ENCODE results near the gene ALG9. TPM values are rescaled to one million over a fixed set of nuclear protein-coding genes. Genes with fewer than 3 reads are reported as not detected.

Gene ALG9
- total and polyA plus RNA-seq, 10 of the 15 experiments (the other 5 are each of a cell fraction or from before 2014, with no cell fraction given), result 10.8 to 41.6 (median 25.5) TPM

DNA sequence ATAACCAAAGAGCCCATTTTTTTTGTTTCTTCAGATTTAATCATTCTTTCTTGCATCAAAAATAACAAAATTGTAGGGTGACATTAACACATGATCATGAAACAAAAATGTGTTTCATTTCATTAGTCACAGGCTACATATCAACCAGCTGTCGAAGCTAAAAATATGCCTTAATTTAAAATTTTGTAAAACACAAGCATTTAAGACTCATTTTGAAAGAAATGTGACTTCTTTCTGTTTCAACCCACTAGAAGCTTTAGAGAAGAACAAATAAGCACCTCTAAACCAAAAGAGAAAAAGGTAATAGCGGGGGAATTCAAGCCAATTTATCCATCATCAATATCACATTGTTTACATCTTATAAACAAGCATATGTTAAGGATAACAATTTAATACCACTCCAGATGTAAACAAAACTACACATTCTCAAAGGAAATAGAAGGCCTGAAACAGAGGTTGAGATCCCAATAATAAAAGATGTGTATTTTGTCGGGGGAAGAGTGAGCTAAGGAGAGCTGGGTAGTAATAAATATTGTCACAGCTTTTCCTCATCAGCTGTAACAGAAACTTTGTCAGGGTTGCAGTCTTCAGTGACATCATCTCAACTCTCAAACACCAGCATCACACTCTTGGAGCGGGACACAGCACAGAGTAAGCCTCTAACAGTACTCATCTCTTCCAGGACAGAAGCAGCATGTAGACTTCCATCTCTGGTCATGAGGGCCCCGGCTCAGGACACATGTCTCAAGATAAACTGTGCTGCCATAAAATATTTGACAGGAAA lies 42.0 kb downstream of the ALG9 start:
- intact Hi-C loops (cut with micrococcal nuclease; ENCODE audit: unreplicated experiment) (no loop called here), in situ Hi-C loops (cut with MboI) (no loop called here)
- Histone ChIP-seq H3K9me3 (replicated peaks; ENCODE audit: control insufficient read depth, insufficient read depth, low read length) (no peaks in the 10 kb centered on the region), H3K27ac (ENCODE audit: control insufficient read depth, insufficient read depth) (peak overlapping the region; percentile 74), H2AFZ (ENCODE audit: control insufficient read depth, low read depth, low read length) (no peak overlapping the region), H3K4me2 (ENCODE audit: control insufficient read depth, insufficient read depth) (peak overlapping the region; percentile 67), H3K4me3 (no peak overlapping the region), H3K27me3 (replicated peaks in 1 of 2; ENCODE audit: control insufficient read depth in 2 of 2, insufficient read depth in 2 of 2, low read length in 1 of 2) (no peaks in the 10 kb centered on the region), H4K20me1 (ENCODE audit: control insufficient read depth, insufficient read depth) (no peaks in the 10 kb centered on the region), H3K9ac (ENCODE audit: control insufficient read depth, insufficient read depth, low read length) (no peak overlapping the region), H3K4me1 (ENCODE audit: control insufficient read depth, insufficient read depth, low read length) (peaks cover 17% of the 10 kb centered on the region), H3K36me3 (ENCODE audit: control insufficient read depth in 2 of 2, insufficient read depth in 2 of 2, low read length in 1 of 2) (peaks cover 0 to 5% of the 10 kb centered on the region in 2 experiments; a peak in 3 of 4 replicates), H3K79me2 (ENCODE audit: control insufficient read depth, insufficient read depth, low read length) (no peaks in the 10 kb centered on the region)
- ATAC-seq, result peak; percentile 87
- ChIA-PET RAD21 (ENCODE audit: unreplicated experiment) (interaction anchor here (0.8 to 2.2 kb wide), 10 partner anchors 7 to 246 kb away, joined by 3 to 17 read pairs (median 4); partner anchors contain the start of gene SIK2), CTCF (interaction anchor here (0.6 to 2.4 kb wide), 7 partner anchors 12 to 243 kb away, joined by 3 to 8 read pairs (median 5); no protein-coding TSS in a partner anchor), SMC1A (ENCODE audit: uncharacterized antibody, unreplicated experiment) (interaction anchor here (0.7 to 2.5 kb wide), 14 partner anchors 12 to 232 kb away, joined by 3 to 21 read pairs (median 4); partner anchors contain the start of genes ALG9 and PPP2R1B), POLR2A (interaction anchor here (0.6 to 2.9 kb wide), 6 partner anchors 9 to 227 kb away, joined by 3 to 14 read pairs (median 4); partner anchors contain the start of gene SIK2)
- DNase-seq (ENCODE audit: low read depth, low spot score), result peak; percentile 19
- no TSS peak for BruUV-seq (replicated peaks)
- peak; percentile 41 for FAIRE-seq
- 61% methylated on average over 5 of the region's 5 CpGs for WGBS (ENCODE audit: insufficient coverage, insufficient replicate concordance, low lambda C conversion rate, missing lambda C conversion rate)
- no peak for TF ChIP-seq RFX5 (IDR thresholded peaks at IDR 0.05; ENCODE audit: low read depth, low read length)
- TF ChIP-seq MAX (IDR thresholded peaks at IDR 0.05; ENCODE audit: low read depth, low read length), result no peak
- TF ChIP-seq E4F1 (IDR thresholded peaks at IDR 0.05; ENCODE audit: borderline replicate concordance, partially characterized antibody), result no peak
- TF ChIP-seq HCFC1 (IDR thresholded peaks at IDR 0.05; ENCODE audit: low read length), result no peak
- TF ChIP-seq, protein P1, sequence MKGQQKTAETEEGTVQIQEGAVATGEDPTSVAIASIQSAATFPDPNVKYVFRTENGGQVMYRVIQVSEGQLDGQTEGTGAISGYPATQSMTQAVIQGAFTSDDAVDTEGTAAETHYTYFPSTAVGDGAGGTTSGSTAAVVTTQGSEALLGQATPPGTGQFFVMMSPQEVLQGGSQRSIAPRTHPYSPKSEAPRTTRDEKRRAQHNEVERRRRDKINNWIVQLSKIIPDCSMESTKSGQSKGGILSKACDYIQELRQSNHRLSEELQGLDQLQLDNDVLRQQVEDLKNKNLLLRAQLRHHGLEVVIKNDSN (IDR thresholded peaks at IDR 0.05; ENCODE audit: borderline replicate concordance, extremely low read length, insufficient read depth, low read depth, low read length), result no peak
- TF ChIP-seq CREM (IDR thresholded peaks at IDR 0.05; ENCODE audit: low read depth), result peak; percentile 35; the same call in 1 of the 2 replicates
- TF ChIP-seq HDAC2 (IDR thresholded peaks at IDR 0.05), result no peak
- TF ChIP-seq KDM1A (IDR thresholded peaks at IDR 0.05; ENCODE audit: borderline replicate concordance), result no peak
- TF ChIP-seq RCOR1 (conservative IDR thresholded peaks at IDR 0.05; ENCODE audit: low read depth, low read length), result no peak
- TF ChIP-seq WRNIP1 (IDR thresholded peaks at IDR 0.05; ENCODE audit: borderline replicate concordance, low read depth, low read length), result no peak
- TF ChIP-seq TBL1XR1 (IDR thresholded peaks at IDR 0.05; ENCODE audit: low read depth, low read length), result 0 out of 2 replicates have a peak, but pooled peaks have one; percentile 66
- TF ChIP-seq PAX5 (IDR thresholded peaks at IDR 0.05; ENCODE audit: borderline replicate concordance, low read depth, low read length), result no peak
- TF ChIP-seq ZNF207 (IDR thresholded peaks at IDR 0.05; ENCODE audit: borderline replicate concordance), result no peak
- no peak for TF ChIP-seq NFYB (IDR thresholded peaks at IDR 0.05; ENCODE audit: insufficient read depth, low read depth, low read length)
- TF ChIP-seq CHD2 (IDR thresholded peaks at IDR 0.05; ENCODE audit: borderline replicate concordance, low read depth, low read length), result 0 out of 2 replicates have a peak, but pooled peaks have one; percentile 30
- TF ChIP-seq DPF2 (IDR thresholded peaks at IDR 0.05), result peak; percentile 67; the same call in 1 of the 2 replicates
- TF ChIP-seq, protein P2, sequence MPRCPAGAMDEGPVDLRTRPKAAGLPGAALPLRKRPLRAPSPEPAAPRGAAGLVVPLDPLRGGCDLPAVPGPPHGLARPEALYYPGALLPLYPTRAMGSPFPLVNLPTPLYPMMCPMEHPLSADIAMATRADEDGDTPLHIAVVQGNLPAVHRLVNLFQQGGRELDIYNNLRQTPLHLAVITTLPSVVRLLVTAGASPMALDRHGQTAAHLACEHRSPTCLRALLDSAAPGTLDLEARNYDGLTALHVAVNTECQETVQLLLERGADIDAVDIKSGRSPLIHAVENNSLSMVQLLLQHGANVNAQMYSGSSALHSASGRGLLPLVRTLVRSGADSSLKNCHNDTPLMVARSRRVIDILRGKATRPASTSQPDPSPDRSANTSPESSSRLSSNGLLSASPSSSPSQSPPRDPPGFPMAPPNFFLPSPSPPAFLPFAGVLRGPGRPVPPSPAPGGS (IDR thresholded peaks at IDR 0.05; ENCODE audit: borderline replicate concordance, insufficient read depth, low read depth, low read length, poor library complexity, severe bottlenecking), result no peak
- no peak for TF ChIP-seq CHD4 (IDR thresholded peaks at IDR 0.05)
- no peak for TF ChIP-seq HDGF (IDR thresholded peaks at IDR 0.05)
- TF ChIP-seq NR2F1 (conservative IDR thresholded peaks at IDR 0.05), result no peak

Data from GM12878 (cell line).